ENCODE data around the gene RNF130.
"Not testable (repeated sequence)": the region's sequence is repeated elsewhere in the genome, so short reads cannot be mapped to it uniquely, and the experiment has no call there.

The RNF130 gene

DNA sequence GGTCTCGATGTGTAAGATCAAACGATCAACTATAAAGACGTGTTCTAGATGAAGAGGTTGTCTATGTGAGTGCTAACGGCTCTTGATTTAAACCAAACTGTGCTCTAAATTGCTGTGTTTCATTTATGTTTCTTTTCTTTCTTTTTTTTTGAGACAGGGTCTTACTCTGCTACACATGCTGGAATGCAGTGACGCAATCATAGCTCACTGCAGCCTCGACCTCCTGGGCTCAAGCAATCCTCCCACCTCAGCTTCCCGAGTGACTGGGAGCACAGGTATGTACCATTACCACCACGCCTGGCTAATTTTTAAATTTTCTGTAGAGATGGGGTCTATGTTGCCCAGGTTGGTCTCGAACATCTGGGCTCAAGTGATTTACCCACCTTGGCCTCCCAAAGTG, 24.0 kb upstream of the RNF130 start:
- Histone ChIP-seq H3K4me1 (ENCODE audit: control insufficient read depth in 2 of 2, insufficient read depth in 2 of 2, low read length in 2 of 2) (peaks cover 2 to 7% of the 10 kb centered on the region in 2 donors), H3K27me3 (ENCODE audit: control insufficient read depth in 2 of 2, insufficient read depth in 2 of 2, low read length in 2 of 2) (no peaks in the 10 kb centered on the region), H3K36me3 (ENCODE audit: control insufficient read depth in 2 of 2, insufficient read depth in 2 of 2, low read length in 2 of 2) (no peaks in the 10 kb centered on the region), H3K27ac (ENCODE audit: low read depth in 2 of 2, low read length in 2 of 2) (no peak overlapping the region), H3K4me3 (ENCODE audit: low read length in 2 of 2) (no peak overlapping the region), H3K9ac (ENCODE audit: low read depth in 1 of 2, low read length in 2 of 2) (no peak overlapping the region), H3K9me3 (ENCODE audit: control insufficient read depth in 2 of 2, low read length in 2 of 2) (no peaks in the 10 kb centered on the region)

DNA sequence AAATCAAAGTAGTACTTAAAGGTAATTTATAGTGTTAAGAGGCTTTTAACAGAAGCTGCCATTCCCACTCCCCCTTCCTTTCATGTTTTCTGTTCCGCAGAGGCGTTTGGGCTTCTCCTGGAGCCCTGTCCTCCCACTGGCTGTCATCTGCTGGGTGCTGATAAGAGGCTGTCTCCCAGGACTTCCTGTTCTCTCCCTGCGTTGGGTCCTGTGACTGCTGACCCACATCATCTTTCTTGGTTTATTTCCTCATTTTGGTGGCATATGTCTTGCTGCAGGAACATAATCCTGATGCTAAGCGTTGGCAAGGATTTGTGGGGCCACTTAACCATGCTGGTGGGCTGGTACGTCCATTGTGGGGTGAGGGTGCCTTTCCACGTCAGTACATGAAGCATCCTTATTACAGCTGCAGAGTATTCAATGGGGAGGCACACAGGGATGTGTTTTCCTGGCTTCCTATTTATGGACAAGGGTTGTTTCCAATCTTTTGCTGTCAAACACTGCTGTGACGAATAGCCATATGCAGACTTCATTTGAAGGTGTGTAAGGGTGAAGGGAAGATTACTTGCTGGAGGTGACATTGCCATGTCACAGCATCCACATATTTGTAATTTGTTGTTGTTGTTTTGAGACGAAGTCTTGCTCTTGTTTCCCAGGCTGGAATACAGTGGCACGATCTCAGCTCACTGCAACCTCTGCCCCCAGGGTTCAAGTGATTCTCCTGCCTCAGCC, 22.3 kb upstream of the RNF130 start:
- Histone ChIP-seq H3K36me3 (ENCODE audit: control insufficient read depth in 2 of 2, insufficient read depth in 2 of 2, low read length in 2 of 2) (no peaks in the 10 kb centered on the region), H3K9ac (ENCODE audit: low read depth in 1 of 2, low read length in 2 of 2) (no peak overlapping the region), H3K4me3 (ENCODE audit: low read length in 2 of 2) (no peak overlapping the region), H3K27me3 (ENCODE audit: control insufficient read depth in 2 of 2, insufficient read depth in 2 of 2, low read length in 2 of 2) (no peaks in the 10 kb centered on the region), H3K27ac (ENCODE audit: low read depth in 2 of 2, low read length in 2 of 2) (no peak overlapping the region), H3K9me3 (ENCODE audit: control insufficient read depth in 2 of 2, low read length in 2 of 2) (no peaks in the 10 kb centered on the region), H3K4me1 (ENCODE audit: control insufficient read depth in 2 of 2, insufficient read depth in 2 of 2, low read length in 2 of 2) (peaks cover 2 to 7% of the 10 kb centered on the region in 2 donors)

DNA sequence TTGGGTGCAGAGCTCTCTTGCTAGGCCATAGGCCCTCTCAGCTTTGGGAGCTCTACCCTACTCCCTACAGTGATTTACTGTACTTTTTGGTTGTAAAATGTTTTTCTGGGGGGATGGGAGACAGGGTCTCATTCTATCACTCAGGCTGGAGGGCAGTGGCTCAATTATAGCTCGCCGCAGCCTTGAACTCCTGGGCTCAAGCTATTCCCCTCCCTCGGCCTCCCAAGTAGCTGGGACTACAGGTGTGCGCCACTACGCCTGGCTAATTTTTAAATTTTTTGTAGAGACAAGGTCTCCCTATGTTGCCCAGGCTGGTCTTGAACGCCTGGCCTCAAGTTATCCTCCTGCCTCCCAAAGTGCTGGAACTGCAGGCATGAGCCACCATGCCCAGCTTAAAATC, 21.7 kb upstream of the RNF130 start:
- H3K9me3 ChIP-seq (ENCODE audit: control insufficient read depth in 2 of 2, low read length in 2 of 2), result no peaks in the 10 kb centered on the region
- H3K9ac ChIP-seq (ENCODE audit: low read depth in 1 of 2, low read length in 2 of 2), result no peak overlapping the region
- H3K4me3 ChIP-seq (ENCODE audit: low read length in 2 of 2), result no peak overlapping the region
- no peaks in the 10 kb centered on the region for H3K27me3 ChIP-seq (ENCODE audit: control insufficient read depth in 2 of 2, insufficient read depth in 2 of 2, low read length in 2 of 2)
- no peaks in the 10 kb centered on the region for H3K36me3 ChIP-seq (ENCODE audit: control insufficient read depth in 2 of 2, insufficient read depth in 2 of 2, low read length in 2 of 2)
- H3K27ac ChIP-seq (ENCODE audit: low read depth in 2 of 2, low read length in 2 of 2), result no peak overlapping the region
- peaks cover 2 to 7% of the 10 kb centered on the region in 2 donors for H3K4me1 ChIP-seq (ENCODE audit: control insufficient read depth in 2 of 2, insufficient read depth in 2 of 2, low read length in 2 of 2)

DNA sequence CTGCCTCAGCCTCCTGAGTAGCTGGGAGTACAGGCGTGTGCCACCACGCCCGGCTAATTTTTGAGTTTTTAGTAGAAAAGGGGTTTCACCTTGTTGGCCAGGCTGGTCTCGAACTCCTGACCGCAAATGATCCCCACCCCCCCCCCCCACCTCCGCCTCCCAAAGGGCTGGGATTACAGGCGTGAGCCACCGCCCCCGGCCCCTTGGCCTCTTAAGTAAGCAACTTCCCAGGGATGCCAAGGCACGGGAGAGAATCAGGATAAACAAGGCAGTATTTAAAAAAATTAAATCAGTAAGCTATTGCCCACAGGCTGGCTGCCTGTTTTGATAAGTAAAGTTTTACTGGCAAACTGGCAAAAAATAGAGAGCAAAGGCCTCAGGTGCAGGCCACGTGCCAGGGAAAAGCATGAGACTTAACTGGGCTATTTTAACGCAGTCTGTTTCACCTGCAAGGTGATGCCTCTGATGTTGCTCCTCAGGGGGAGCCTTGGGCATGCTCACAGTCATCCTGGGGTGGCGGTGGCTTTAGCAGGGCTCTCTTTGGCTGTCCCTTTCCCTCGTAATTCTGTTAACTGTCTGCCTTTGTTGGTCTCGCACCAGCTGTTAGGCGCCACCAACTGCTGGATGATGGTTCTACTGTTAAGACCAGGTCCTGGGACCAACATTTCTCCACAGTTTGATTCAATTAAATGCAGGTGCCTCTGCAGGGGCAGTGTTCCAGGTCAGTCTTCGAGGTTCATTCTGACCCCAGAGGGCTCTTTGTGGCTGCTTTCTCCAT, 19.4 kb upstream of the RNF130 start:
- H3K27me3 ChIP-seq (ENCODE audit: control insufficient read depth in 2 of 2, insufficient read depth in 2 of 2, low read length in 2 of 2), result no peaks in the 10 kb centered on the region
- H3K4me1 ChIP-seq (ENCODE audit: control insufficient read depth in 2 of 2, insufficient read depth in 2 of 2, low read length in 2 of 2), result peaks cover 2 to 7% of the 10 kb centered on the region in 2 donors
- H3K27ac ChIP-seq (ENCODE audit: low read depth in 2 of 2, low read length in 2 of 2), result no peak overlapping the region
- H3K36me3 ChIP-seq (ENCODE audit: control insufficient read depth in 2 of 2, insufficient read depth in 2 of 2, low read length in 2 of 2), result no peaks in the 10 kb centered on the region
- H3K9ac ChIP-seq (ENCODE audit: low read depth in 1 of 2, low read length in 2 of 2), result peak overlapping the region in 1 of 2 donors; percentile 65
- no peaks in the 10 kb centered on the region for H3K9me3 ChIP-seq (ENCODE audit: control insufficient read depth in 2 of 2, low read length in 2 of 2)
- H3K4me3 ChIP-seq (ENCODE audit: low read length in 2 of 2), result peak overlapping the region; percentile 59 to 63

DNA sequence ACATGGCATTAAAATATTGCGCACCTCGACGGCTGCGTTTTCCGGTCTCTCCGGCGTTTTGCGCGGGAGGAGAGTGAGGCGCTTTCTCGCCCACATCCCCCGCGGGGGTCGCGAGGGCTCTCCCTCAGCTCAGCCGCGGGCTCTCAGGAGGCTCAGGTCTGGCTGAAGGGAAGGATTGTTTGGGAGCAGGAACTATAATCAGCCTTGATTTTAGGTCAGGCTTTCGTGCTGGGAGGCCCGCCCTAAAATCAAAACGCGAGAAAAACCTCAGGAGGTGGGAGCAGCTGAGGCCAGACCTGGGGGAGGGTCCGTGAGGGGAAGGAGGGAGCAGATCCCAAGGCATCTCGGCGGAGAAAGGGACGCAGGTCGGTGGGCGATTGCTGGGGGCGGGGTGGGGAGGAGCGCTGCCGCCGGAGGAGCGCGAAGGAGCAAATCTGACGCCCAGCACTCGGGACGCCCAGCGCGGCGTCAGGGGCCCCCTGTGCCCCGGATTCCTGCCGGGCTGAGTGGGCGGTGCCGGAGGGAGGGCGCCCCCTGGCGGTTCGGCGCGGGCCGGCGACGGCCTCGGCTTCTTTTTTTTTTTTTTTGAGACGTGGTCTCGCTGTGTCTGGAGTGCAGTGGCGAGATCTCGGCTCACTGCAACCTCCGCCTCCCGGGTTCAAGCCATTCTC, 18.7 kb upstream of the RNF130 start:
- Histone ChIP-seq H3K4me3 (ENCODE audit: low read length in 2 of 2) (peak overlapping the region; percentile 59 to 63), H3K27ac (ENCODE audit: low read depth in 2 of 2, low read length in 2 of 2) (peak overlapping the region; percentile 32 to 44), H3K36me3 (ENCODE audit: control insufficient read depth in 2 of 2, insufficient read depth in 2 of 2, low read length in 2 of 2) (no peaks in the 10 kb centered on the region), H3K9ac (ENCODE audit: low read depth in 1 of 2, low read length in 2 of 2) (peak overlapping the region; percentile 47 to 65), H3K27me3 (ENCODE audit: control insufficient read depth in 2 of 2, insufficient read depth in 2 of 2, low read length in 2 of 2) (no peaks in the 10 kb centered on the region), H3K9me3 (ENCODE audit: control insufficient read depth in 2 of 2, low read length in 2 of 2) (no peaks in the 10 kb centered on the region), H3K4me1 (ENCODE audit: control insufficient read depth in 2 of 2, insufficient read depth in 2 of 2, low read length in 2 of 2) (peaks cover 2 to 7% of the 10 kb centered on the region in 2 donors)

DNA sequence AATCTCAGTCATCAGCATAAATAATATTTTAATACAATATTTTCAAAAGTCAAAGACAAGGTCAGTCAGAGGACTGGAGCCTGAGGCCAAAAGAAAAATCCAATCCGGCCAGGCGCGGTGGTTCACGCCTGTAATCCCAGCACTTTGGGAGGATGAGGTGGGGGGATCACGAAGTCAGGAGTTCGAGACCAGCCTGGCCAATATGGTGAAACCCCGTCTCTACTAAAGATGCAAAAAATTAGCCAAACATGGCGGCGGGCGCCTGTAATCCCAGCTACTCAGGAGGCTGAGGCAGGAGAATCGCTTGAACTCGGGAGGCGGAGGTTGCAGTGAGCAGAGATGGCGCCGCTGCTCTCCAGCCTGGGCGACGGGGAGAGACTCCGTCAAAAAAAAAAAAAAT, 18.1 kb upstream of the RNF130 start:
- not testable (repeated sequence) for H3K4me3 ChIP-seq (ENCODE audit: low read length in 2 of 2); H3K27me3 ChIP-seq (ENCODE audit: control insufficient read depth in 2 of 2, insufficient read depth in 2 of 2, low read length in 2 of 2); H3K9ac ChIP-seq (ENCODE audit: low read depth in 1 of 2, low read length in 2 of 2); H3K9me3 ChIP-seq (ENCODE audit: control insufficient read depth in 2 of 2, low read length in 2 of 2); H3K36me3 ChIP-seq (ENCODE audit: control insufficient read depth in 2 of 2, insufficient read depth in 2 of 2, low read length in 2 of 2); H3K27ac ChIP-seq (ENCODE audit: low read depth in 2 of 2, low read length in 2 of 2)
- peaks cover 2 to 10% of the 10 kb centered on the region in 2 donors for H3K4me1 ChIP-seq (ENCODE audit: control insufficient read depth in 2 of 2, insufficient read depth in 2 of 2, low read length in 2 of 2)

DNA sequence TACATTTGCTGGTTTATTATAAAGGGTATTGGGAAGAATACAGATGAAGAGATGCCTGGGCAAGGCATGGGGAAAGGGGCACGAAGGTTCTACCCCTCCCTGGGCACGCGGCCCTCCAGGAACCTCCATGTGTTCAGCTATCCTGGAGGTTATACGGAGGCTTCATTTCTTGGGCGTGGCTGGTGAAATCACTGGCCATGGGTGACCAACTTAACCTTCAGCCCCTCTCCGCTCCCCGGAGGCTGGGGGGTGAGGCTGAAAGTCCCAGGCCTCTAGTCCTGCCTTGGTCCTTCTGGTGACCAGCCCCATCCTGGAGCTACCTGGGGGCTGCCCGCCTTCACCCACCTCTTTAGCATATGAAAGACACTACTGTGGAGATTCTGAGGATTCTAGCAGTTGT, 17.0 kb upstream of the RNF130 start:
- Histone ChIP-seq H3K4me3 (ENCODE audit: low read length in 2 of 2) (no peak overlapping the region), H3K4me1 (ENCODE audit: control insufficient read depth in 2 of 2, insufficient read depth in 2 of 2, low read length in 2 of 2) (peaks cover 2 to 12% of the 10 kb centered on the region in 2 donors), H3K9ac (ENCODE audit: low read depth in 1 of 2, low read length in 2 of 2) (no peak overlapping the region)

DNA sequence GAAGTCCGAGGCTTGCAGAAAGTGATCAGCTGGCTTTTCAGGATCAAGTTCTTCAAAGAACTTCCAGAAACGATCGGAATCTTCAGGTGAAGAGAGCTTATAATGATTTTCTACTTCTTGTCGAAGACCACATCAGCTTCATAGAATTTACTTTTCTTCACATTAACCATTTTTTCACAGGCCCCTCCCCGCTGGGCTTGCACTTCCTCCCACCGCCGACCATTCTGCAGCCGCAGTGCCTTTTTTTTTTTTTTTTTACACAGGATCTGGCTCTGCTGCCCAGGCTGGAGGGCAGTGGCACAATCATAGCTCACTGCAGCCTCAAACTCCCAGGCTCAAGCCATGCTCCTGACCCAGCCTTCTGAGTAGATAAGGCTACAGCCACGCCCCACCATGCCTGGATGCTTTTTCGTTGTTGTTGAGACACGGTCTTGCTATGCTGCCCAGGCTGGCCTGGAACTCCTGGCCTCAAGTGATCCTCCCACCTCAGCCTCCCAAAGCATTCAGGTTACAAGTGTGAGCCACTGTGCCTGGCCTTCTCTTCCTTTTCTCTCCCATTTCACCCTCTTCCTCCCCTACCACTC, 15.3 kb upstream of the RNF130 start:
- H3K4me1 ChIP-seq (ENCODE audit: control insufficient read depth in 2 of 2, insufficient read depth in 2 of 2, low read length in 2 of 2), result peaks cover 2 to 10% of the 10 kb centered on the region in 2 donors
- H3K36me3 ChIP-seq (ENCODE audit: control insufficient read depth in 2 of 2, insufficient read depth in 2 of 2, low read length in 2 of 2), result no peaks in the 10 kb centered on the region
- H3K9ac ChIP-seq (ENCODE audit: low read depth in 1 of 2, low read length in 2 of 2), result no peak overlapping the region
- H3K27ac ChIP-seq (ENCODE audit: low read depth in 2 of 2, low read length in 2 of 2), result no peak overlapping the region
- H3K27me3 ChIP-seq (ENCODE audit: control insufficient read depth in 2 of 2, insufficient read depth in 2 of 2, low read length in 2 of 2), result no peaks in the 10 kb centered on the region
- no peaks in the 10 kb centered on the region for H3K9me3 ChIP-seq (ENCODE audit: control insufficient read depth in 2 of 2, low read length in 2 of 2)
- H3K4me3 ChIP-seq (ENCODE audit: low read length in 2 of 2), result no peak overlapping the region

More for the DNA sequence above, 17.0 kb upstream of the RNF130 start:
- Histone ChIP-seq H3K9me3 (ENCODE audit: control insufficient read depth in 2 of 2, low read length in 2 of 2) (no peaks in the 10 kb centered on the region), H3K27me3 (ENCODE audit: control insufficient read depth in 2 of 2, insufficient read depth in 2 of 2, low read length in 2 of 2) (no peaks in the 10 kb centered on the region), H3K36me3 (ENCODE audit: control insufficient read depth in 2 of 2, insufficient read depth in 2 of 2, low read length in 2 of 2) (no peaks in the 10 kb centered on the region), H3K27ac (ENCODE audit: low read depth in 2 of 2, low read length in 2 of 2) (no peak overlapping the region)

DNA sequence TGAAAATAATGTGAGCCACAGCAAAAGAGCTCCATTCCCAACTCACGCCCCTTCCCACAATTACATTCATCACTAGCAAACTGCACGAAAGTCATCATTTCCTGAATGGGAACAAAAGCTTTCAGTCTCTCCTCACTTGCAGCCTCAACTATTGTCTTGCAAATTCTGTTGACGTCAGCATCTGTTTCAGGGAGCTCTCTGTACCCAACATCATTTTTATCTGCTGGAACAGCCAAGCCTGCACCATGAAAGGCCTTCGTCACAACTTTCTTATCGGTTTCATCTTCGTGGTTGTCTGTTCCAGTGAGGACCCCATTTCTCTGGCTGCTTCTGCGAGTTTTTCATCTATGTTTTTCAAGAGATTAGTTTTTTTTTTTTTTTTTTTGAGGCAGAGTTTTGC, 14.3 kb upstream of the RNF130 start:
- no peak overlapping the region for H3K27ac ChIP-seq (ENCODE audit: low read depth in 2 of 2, low read length in 2 of 2)
- no peaks in the 10 kb centered on the region for H3K27me3 ChIP-seq (ENCODE audit: control insufficient read depth in 2 of 2, insufficient read depth in 2 of 2, low read length in 2 of 2)
- H3K9me3 ChIP-seq (ENCODE audit: control insufficient read depth in 2 of 2, low read length in 2 of 2), result no peaks in the 10 kb centered on the region
- no peak overlapping the region for H3K4me3 ChIP-seq (ENCODE audit: low read length in 2 of 2)
- peaks cover 0 to 5% of the 10 kb centered on the region in 2 donors for H3K4me1 ChIP-seq (ENCODE audit: control insufficient read depth in 2 of 2, insufficient read depth in 2 of 2, low read length in 2 of 2)
- no peaks in the 10 kb centered on the region for H3K36me3 ChIP-seq (ENCODE audit: control insufficient read depth in 2 of 2, insufficient read depth in 2 of 2, low read length in 2 of 2)
- H3K9ac ChIP-seq (ENCODE audit: low read depth in 1 of 2, low read length in 2 of 2), result no peak overlapping the region
